Neuronal stem cell (in vitro differentiated cells): ENCODE measurements around the gene OTULIN.

Source experiments
- DNase-seq: peaks from one replicate; pipeline ENCODE4 v3.0.0-alpha.2; 2013; ENCODE audit warnings: low spot score
- H2AFZ ChIP-seq: one replicate; pipeline ENCODE4 v1.6.1; 2013; ENCODE audit warnings: mild to moderate bottlenecking, low read length, inconsistent platforms
- H2AK5ac ChIP-seq: 2 replicates; pipeline ENCODE4 v1.6.1; 2013; ENCODE audit warnings: low read depth, mild to moderate bottlenecking, inconsistent platforms, low read length, moderate library complexity, mixed read lengths
- H2BK120ac ChIP-seq: 2 replicates; pipeline ENCODE4 v1.6.1; 2013; ENCODE audit warnings: low read depth, mild to moderate bottlenecking, inconsistent platforms, low read length, moderate library complexity, mixed read lengths
- H2BK12ac ChIP-seq: one replicate; pipeline ENCODE4 v1.6.1; 2013; ENCODE audit warnings: low read length, inconsistent platforms
- H2BK15ac ChIP-seq: 2 replicates; pipeline ENCODE4 v1.6.1; 2013; ENCODE audit warnings: mild to moderate bottlenecking, low read length, inconsistent platforms, mixed read lengths
- H2BK5ac ChIP-seq: one replicate; pipeline ENCODE4 v1.6.1; 2013; ENCODE audit warnings: inconsistent platforms, mild to moderate bottlenecking, low read length, moderate library complexity
- H3K14ac ChIP-seq: one replicate; pipeline ENCODE4 v1.6.1; 2013; ENCODE audit warnings: low read length, inconsistent platforms
- H3K18ac ChIP-seq: 2 replicates; pipeline ENCODE4 v1.6.1; 2013; ENCODE audit warnings: low read length, inconsistent platforms
- H3K23ac ChIP-seq: 2 replicates; pipeline ENCODE4 v1.6.1; 2013; ENCODE audit warnings: low read depth, mild to moderate bottlenecking, mixed read lengths, low read length, inconsistent platforms; ENCODE audit not compliant: poor library complexity
- H3K27ac ChIP-seq: replicated peaks from 3 replicates; pipeline ENCODE4 v1.5.1; 2013; ENCODE audit warnings: low read length, inconsistent platforms
- H3K27me3 ChIP-seq, 3 experiments: 2 replicates each; pipeline ENCODE4 v1.6.1; 2013; ENCODE audit warnings: low read length in 3 of 3, mild to moderate bottlenecking in 2 of 3, inconsistent platforms in 1 of 3, low read depth in 1 of 3, mixed read lengths in 1 of 3, moderate library complexity in 1 of 3; ENCODE audit not compliant: control insufficient read depth in 3 of 3, insufficient read depth in 3 of 3
- H3K36me3 ChIP-seq, 2 donors: replicated peaks in 1 of 2; 2 replicates each; pipeline ENCODE4 v1.6.1; 2013; ENCODE audit warnings: low read length in 2 of 2; ENCODE audit not compliant: control insufficient read depth in 2 of 2, insufficient read depth in 2 of 2
- H3K4ac ChIP-seq: 2 replicates; pipeline ENCODE4 v1.6.1; 2013; ENCODE audit warnings: inconsistent platforms, mild to moderate bottlenecking, low read length, moderate library complexity
- H3K4me1 ChIP-seq, 2 donors: 1 replicate in 1 of 2; 2 replicates in 1 of 2; pipeline ENCODE4 v1.6.1; 2013; ENCODE audit warnings: low read length in 2 of 2, low read depth in 1 of 2; ENCODE audit not compliant: control insufficient read depth in 2 of 2, insufficient read depth in 1 of 2
- H3K4me2 ChIP-seq: one replicate; pipeline ENCODE4 v1.6.1; 2013; ENCODE audit warnings: mild to moderate bottlenecking, low read length, inconsistent platforms; ENCODE audit not compliant: insufficient read depth, poor library complexity, severe bottlenecking
- H3K4me3 ChIP-seq, 2 donors: 2 replicates each; pipeline ENCODE4 v1.5.1; 2013; ENCODE audit warnings: low read length in 2 of 2, mild to moderate bottlenecking in 2 of 2, inconsistent platforms in 1 of 2, moderate library complexity in 1 of 2
- H3K79me1 ChIP-seq: one replicate; pipeline ENCODE4 v1.6.1; 2013; ENCODE audit warnings: low read depth, mild to moderate bottlenecking, inconsistent platforms, low read length, moderate library complexity
- H3K9ac ChIP-seq: one replicate; pipeline ENCODE4 v1.6.1; 2013; ENCODE audit warnings: mild to moderate bottlenecking, low read depth, low read length, inconsistent platforms; ENCODE audit not compliant: poor library complexity
- H3K9me3 ChIP-seq, 2 donors: replicated peaks in 1 of 2; 2 replicates each; pipeline versions ENCODE3 to v1.6.1; 2013; ENCODE audit warnings: low read length in 2 of 2, mild to moderate bottlenecking in 2 of 2, inconsistent platforms in 1 of 2, low read depth in 1 of 2, mixed read lengths in 1 of 2, moderate library complexity in 1 of 2; ENCODE audit not compliant: control insufficient read depth in 2 of 2, insufficient read depth in 1 of 2
- H4K8ac ChIP-seq: one replicate; pipeline ENCODE4 v1.6.1; 2013; ENCODE audit warnings: low read depth, mild to moderate bottlenecking, inconsistent platforms, low read length, moderate library complexity
- H4K91ac ChIP-seq: one replicate; pipeline ENCODE4 v1.6.1; 2013; ENCODE audit warnings: low read length, low read depth, mild to moderate bottlenecking, inconsistent platforms; ENCODE audit not compliant: poor library complexity
- WGBS, 2 donors: extraction: QIAGEN DNeasy Blood & Tissue Kit; methylation state at CpG; one replicate each; pipeline ENCODE4 v1.1.7; 2013; ENCODE audit warnings: missing lambda C conversion rate in 2 of 2, mixed read lengths in 1 of 2; ENCODE audit not compliant: insufficient read length in 2 of 2, insufficient replicate concordance in 1 of 2; ENCODE audit errors: extremely low coverage in 2 of 2; 5-methylcytosine and 5-hydroxymethylcytosine counted together

OTULIN gene

DNA sequence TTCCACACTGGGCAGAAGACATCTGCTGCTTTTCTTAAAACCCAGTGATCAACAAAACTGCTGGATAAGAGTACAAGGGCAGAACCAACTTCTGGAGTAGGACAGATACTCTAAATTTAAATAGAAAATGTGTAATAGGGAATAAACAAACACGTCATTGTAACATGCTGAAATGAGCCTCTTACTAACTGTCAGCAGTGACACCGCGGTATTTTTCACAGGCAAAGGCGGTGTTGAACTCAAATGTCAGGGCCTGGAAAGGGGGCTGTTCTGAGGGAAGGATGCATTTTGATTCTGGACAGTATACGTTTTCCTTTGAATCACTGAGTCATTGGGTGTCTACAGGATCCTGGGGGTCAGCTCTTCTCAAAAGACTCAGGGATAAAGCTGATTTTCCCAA is 73.5 kb downstream of the OTULIN start:
- Histone ChIP-seq H2BK12ac (no peak overlapping the region), H2BK120ac (no peak overlapping the region), H2BK15ac (no peak overlapping the region), H2BK5ac (no peak overlapping the region), H3K9me3 (peaks cover 0 to 5% of the 10 kb centered on the region in 2 donors), H3K18ac (no peak overlapping the region), H3K14ac (no peak overlapping the region), H4K91ac (no peak overlapping the region), H3K23ac (no peak overlapping the region), H4K8ac (no peak overlapping the region), H3K9ac (no peak overlapping the region), H2AFZ (no peak overlapping the region), H3K36me3 (peaks cover 0 to 10% of the 10 kb centered on the region in 2 donors), H3K4me3 (no peak overlapping the region), H3K4me2 (no peak overlapping the region), H3K4me1 (peaks cover 7 to 15% of the 10 kb centered on the region in 2 donors), H3K4ac (no peak overlapping the region), H2AK5ac (no peak overlapping the region), H3K27ac (no peak overlapping the region), H3K27me3 (no peaks in the 10 kb centered on the region), H3K79me1 (no peaks in the 10 kb centered on the region)
- WGBS, 2 donors, result no CpG with 5 or more reads among the region's 5 CpGs
- DNase-seq, result no peak

DNA sequence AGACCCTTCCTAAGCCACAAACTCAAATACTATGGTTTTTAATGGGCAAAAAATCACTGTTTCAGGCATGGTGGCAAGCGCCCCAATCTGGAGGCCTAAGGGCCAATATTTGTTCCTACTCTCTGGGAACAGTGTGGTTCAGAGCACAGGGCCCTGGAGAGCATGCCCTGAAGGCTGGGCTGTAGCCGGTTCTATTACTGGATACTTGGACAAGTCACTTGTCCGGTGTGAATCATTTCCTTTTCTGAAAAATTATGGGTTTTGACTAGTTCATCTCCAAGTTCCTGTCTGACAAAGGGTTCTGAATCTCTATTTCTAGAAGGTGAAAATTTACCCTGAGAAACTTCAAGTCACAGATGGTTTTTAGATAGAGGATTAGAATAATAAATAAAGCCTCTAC is 75.0 kb downstream of the OTULIN start:
- H2AK5ac ChIP-seq, result no peak overlapping the region
- H3K36me3 ChIP-seq, result peaks cover 0 to 10% of the 10 kb centered on the region in 2 donors
- WGBS, 2 donors, result no CpG with 5 or more reads among the region's 3 CpGs

DNA sequence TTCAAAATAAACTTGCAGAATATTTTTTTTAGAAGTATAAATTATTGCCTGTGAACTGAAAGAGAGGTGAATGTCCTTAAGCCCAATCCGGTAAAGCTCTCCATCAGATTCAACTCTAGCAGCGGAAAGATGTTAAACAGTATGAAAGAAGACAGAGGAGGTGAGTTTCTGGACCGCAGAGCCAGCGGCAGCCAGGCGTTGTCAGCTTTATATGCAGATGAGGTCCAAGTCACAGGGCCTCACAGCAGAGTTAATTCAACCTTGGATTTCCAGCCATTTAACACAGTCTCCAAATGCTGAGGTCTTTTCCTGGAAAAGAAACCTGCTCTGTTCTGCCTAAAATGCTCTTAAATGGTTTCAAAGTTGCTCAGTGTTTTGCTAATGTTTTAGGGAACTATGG is 75.5 kb downstream of the OTULIN start:
- no peak overlapping the region for H2BK15ac ChIP-seq
- H3K27me3 ChIP-seq, result no peaks in the 10 kb centered on the region
- no peak overlapping the region for H2BK120ac ChIP-seq
- no peak for DNase-seq
- no peak overlapping the region for H3K4ac ChIP-seq
- H3K4me2 ChIP-seq, result no peak overlapping the region
- no peak overlapping the region for H3K23ac ChIP-seq
- no peak overlapping the region for H4K8ac ChIP-seq
- no peaks in the 10 kb centered on the region for H3K79me1 ChIP-seq
- H3K27ac ChIP-seq, result no peak overlapping the region
- H2BK5ac ChIP-seq, result no peak overlapping the region
- no peak overlapping the region for H3K4me3 ChIP-seq
- peaks cover 0 to 10% of the 10 kb centered on the region in 2 donors for H3K36me3 ChIP-seq
- no peak overlapping the region for H3K9ac ChIP-seq
- H3K14ac ChIP-seq, result no peak overlapping the region
- no peak overlapping the region for H2AFZ ChIP-seq
- H3K4me1 ChIP-seq, result peaks cover 9 to 18% of the 10 kb centered on the region in 2 donors
- H2BK12ac ChIP-seq, result no peak overlapping the region
- no peak overlapping the region for H2AK5ac ChIP-seq
- no CpG with 5 or more reads among the region's 5 CpGs for WGBS, 2 donors
- no peak overlapping the region for H3K18ac ChIP-seq
- H3K9me3 ChIP-seq, result peaks cover 0 to 5% of the 10 kb centered on the region in 2 donors
- no peak overlapping the region for H4K91ac ChIP-seq

More for the DNA sequence above, 75.0 kb downstream of the OTULIN start:
- Histone ChIP-seq H2BK120ac (no peak overlapping the region), H3K27me3 (no peaks in the 10 kb centered on the region), H3K14ac (no peak overlapping the region), H2BK5ac (no peak overlapping the region), H4K8ac (no peak overlapping the region), H3K9me3 (peaks cover 0 to 5% of the 10 kb centered on the region in 2 donors), H3K4me3 (no peak overlapping the region), H2BK12ac (no peak overlapping the region), H3K23ac (no peak overlapping the region), H4K91ac (no peak overlapping the region), H3K4me2 (no peak overlapping the region), H3K18ac (no peak overlapping the region), H3K79me1 (no peaks in the 10 kb centered on the region), H2BK15ac (no peak overlapping the region), H3K4me1 (peaks cover 9 to 18% of the 10 kb centered on the region in 2 donors), H3K9ac (no peak overlapping the region), H2AFZ (no peak overlapping the region), H3K4ac (no peak overlapping the region), H3K27ac (no peak overlapping the region)
- DNase-seq, result no peak

DNA sequence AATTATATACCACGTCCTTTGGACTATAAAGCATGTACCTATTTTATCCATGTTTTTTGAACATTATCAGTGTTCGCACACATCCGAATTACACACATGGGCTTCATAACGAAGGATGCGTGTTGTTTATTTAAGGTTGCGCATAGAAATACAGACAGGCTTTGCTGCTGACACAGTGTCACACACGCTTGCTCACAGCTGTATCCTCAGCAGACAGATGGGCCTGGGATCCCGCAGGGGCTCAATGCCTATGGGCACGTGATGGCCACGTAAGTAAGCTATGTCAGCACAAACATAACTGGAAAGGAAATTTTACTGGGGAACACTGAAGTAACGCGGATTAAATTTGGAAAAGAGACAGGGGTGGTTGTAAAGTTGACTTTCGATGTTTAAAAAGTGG is 76.6 kb downstream of the OTULIN start:
- Histone ChIP-seq H2AK5ac (no peak overlapping the region), H3K4me2 (no peak overlapping the region)
- WGBS, 2 donors, result no CpG with 5 or more reads among the region's 13 CpGs

More for the DNA sequence above, 76.6 kb downstream of the OTULIN start:
- no peak for DNase-seq
- Histone ChIP-seq H3K9ac (no peak overlapping the region), H4K91ac (no peak overlapping the region), H3K9me3 (peaks cover 0 to 5% of the 10 kb centered on the region in 2 donors), H2BK5ac (no peak overlapping the region), H2BK12ac (no peak overlapping the region), H4K8ac (no peak overlapping the region), H3K36me3 (peaks cover 0 to 10% of the 10 kb centered on the region in 2 donors), H3K14ac (no peak overlapping the region), H3K18ac (no peak overlapping the region), H3K23ac (no peak overlapping the region), H2BK15ac (no peak overlapping the region), H3K4me3 (no peak overlapping the region), H3K27me3 (no peaks in the 10 kb centered on the region), H3K79me1 (no peaks in the 10 kb centered on the region), H2AFZ (no peak overlapping the region), H3K27ac (no peak overlapping the region), H2BK120ac (no peak overlapping the region), H3K4me1 (peaks cover 9 to 18% of the 10 kb centered on the region in 2 donors), H3K4ac (no peak overlapping the region)
